Kidney (tissue), 14 donors: Measurements from ENCODE around the gene WSCD1. TPM values are rescaled to one million over a fixed set of nuclear protein-coding genes. Genes with fewer than 3 reads are reported as not detected.

ENCODE experiments used
- DNase-seq, 5 donors: peaks; one replicate each; pipeline ENCODE4 v3.0.0-alpha.2; 2013 to 2020
- FAIRE-seq: peaks from 2 replicates; lab custom pipeline; 2012; peaks lifted over from hg19 to GRCh38; lab: Jason Lieb, UNC
- H3K27ac ChIP-seq, 2 donors: one replicate each; pipeline ENCODE4 v1.7.0; 2013; ENCODE audit warnings: low read depth in 2 of 2, low read length in 2 of 2, inconsistent platforms in 1 of 2
- H3K27me3 ChIP-seq: one replicate; pipeline ENCODE4 v1.7.1; 2013; ENCODE audit warnings: low read length, inconsistent platforms; ENCODE audit not compliant: control insufficient read depth, insufficient read depth
- H3K36me3 ChIP-seq, 3 donors: one replicate each; pipeline versions ENCODE4 v1.7.0 to v1.7.1; 2013; ENCODE audit warnings: low read length in 3 of 3, control low read depth in 1 of 3, inconsistent platforms in 1 of 3; ENCODE audit not compliant: insufficient read depth in 3 of 3, control insufficient read depth in 2 of 3
- H3K4me1 ChIP-seq, 3 donors: one replicate each; pipeline versions ENCODE4 v1.7.0 to v1.7.1; 2013; ENCODE audit warnings: low read length in 3 of 3, inconsistent platforms in 1 of 3, low read depth in 1 of 3; ENCODE audit not compliant: control insufficient read depth in 2 of 3, insufficient read depth in 2 of 3
- H3K4me3 ChIP-seq, 3 donors: one replicate each; pipeline versions ENCODE4 v1.7.0 to v1.8.1; 2013; ENCODE audit warnings: low read length in 3 of 3, control low read depth in 1 of 3, inconsistent platforms in 1 of 3
- H3K9ac ChIP-seq, 3 donors: one replicate each; pipeline versions ENCODE4 v1.7.0 to v1.7.1; 2013; ENCODE audit warnings: low read length in 3 of 3, control low read depth in 1 of 3, inconsistent platforms in 1 of 3
- H3K9me3 ChIP-seq, 3 donors: one replicate each; pipeline versions ENCODE4 v1.7.0 to v1.7.1; 2013; ENCODE audit warnings: low read length in 3 of 3, control low read depth in 1 of 3, inconsistent platforms in 1 of 3; ENCODE audit not compliant: control insufficient read depth in 2 of 3, insufficient read depth in 1 of 3
- CTCF ChIP-seq: IDR thresholded peaks from 3 replicates; pipeline ENCODE4 v1.5.1; 2012; ENCODE audit warnings: mild to moderate bottlenecking, moderate library complexity, borderline replicate concordance; ENCODE audit not compliant: insufficient read depth; ENCODE audit errors: extremely low read depth
- intact Hi-C: fragments of 100-400 bp; cut with DNase I; formaldehyde crosslinking; loops from one replicate; pipeline ENCODE4 v1.11.1; 2022
- polyA plus RNA-seq: library from polyadenylated mRNA; stranded (reverse); fragments of 350-450 nt; fragmentation: Illumina TruSeq; extraction: RNeasy Lipid Tissue Mini Kit (QIAGEN cat#74804); gene quantifications from one replicate; pipeline ENCODE4 v1.2.3, GENCODE V29; 2014; ENCODE audit warnings: low read depth, low replicate concordance; ENCODE audit not compliant: insufficient read depth
- total RNA-seq: library from RNA; stranded (reverse); fragmentation: NEBNext Ultra II Directional; extraction: Animal tissue kit (Norgen Biotek cat#: 25700); gene quantifications from one replicate; pipeline ENCODE4 v1.2.1, GENCODE V29; 2021
- donor health status: control.
- donor health status: control.
- donor health status: control.
- donor health status: control.
- donor health status: control.
- donor health status: DM: yes; HTN: yes; CAD: no.
- donor health status: Normal renal cell carcinoma (clear cell type).

Gene WSCD1
- total and polyA plus RNA-seq, 2 donors from 2014 or later, result 5.4 to 14.5 TPM

GRCh38 chr17:6106212-6106611 is 36.0 kb downstream of the WSCD1 start:
- no peak for FAIRE-seq
- intact Hi-C loops, result no loop called here

GRCh38 chr17:6107791-6108190 is 37.6 kb downstream of the WSCD1 start:
- no peak for FAIRE-seq
- Histone ChIP-seq H3K27ac (no peak overlapping the region), H3K9ac (no peak overlapping the region), H3K4me3 (no peak overlapping the region), H3K36me3 (no peaks in the 10 kb centered on the region), H3K9me3 (no peaks in the 10 kb centered on the region), H3K27me3 (no peaks in the 10 kb centered on the region), H3K4me1 (no peaks in the 10 kb centered on the region)
- intact Hi-C loops, result no loop called here
- TF ChIP-seq CTCF, result no peak
- DNase-seq, result no peak

More at GRCh38 chr17:6106212-6106611, 36.0 kb downstream of the WSCD1 start:
- Histone ChIP-seq H3K27ac (no peak overlapping the region), H3K4me1 (no peaks in the 10 kb centered on the region), H3K4me3 (no peak overlapping the region), H3K36me3 (no peaks in the 10 kb centered on the region), H3K9ac (no peak overlapping the region), H3K27me3 (no peaks in the 10 kb centered on the region), H3K9me3 (no peaks in the 10 kb centered on the region)
- TF ChIP-seq CTCF, result no peak
- DNase-seq, result no peak

- Histone ChIP-seq H3K27ac (no peak overlapping the region), H3K36me3 (no peaks in the 10 kb centered on the region), H3K9ac (no peak overlapping the region), H3K27me3 (no peaks in the 10 kb centered on the region), H3K4me3 (no peak overlapping the region), H3K4me1 (no peaks in the 10 kb centered on the region), H3K9me3 (no peaks in the 10 kb centered on the region)
- TF ChIP-seq CTCF, result no peak
- FAIRE-seq (no peak), DNase-seq (no peak)
- intact Hi-C loops, result no loop called here
Observed at GRCh38 chr17:6108382-6108781, 38.2 kb downstream of the WSCD1 start.

- H3K9me3 ChIP-seq, result no peaks in the 10 kb centered on the region
- H3K4me1 ChIP-seq, result no peaks in the 10 kb centered on the region
- no peak overlapping the region for H3K9ac ChIP-seq
- H3K4me3 ChIP-seq, result no peak overlapping the region
- FAIRE-seq (no peak), DNase-seq (no peak)
- no peaks in the 10 kb centered on the region for H3K27me3 ChIP-seq
- no peak for TF ChIP-seq CTCF
- no peak overlapping the region for H3K27ac ChIP-seq
- intact Hi-C loops, result no loop called here
- H3K36me3 ChIP-seq, result no peaks in the 10 kb centered on the region
Observed at GRCh38 chr17:6108987-6109386, 38.8 kb downstream of the WSCD1 start.
